ENCODE results near the gene GPA33. TPM values are rescaled to one million over a fixed set of nuclear protein-coding genes. Genes with fewer than 3 reads are reported as not detected.

The GPA33 gene
- total RNA-seq, 1 donor: not detected

DNA sequence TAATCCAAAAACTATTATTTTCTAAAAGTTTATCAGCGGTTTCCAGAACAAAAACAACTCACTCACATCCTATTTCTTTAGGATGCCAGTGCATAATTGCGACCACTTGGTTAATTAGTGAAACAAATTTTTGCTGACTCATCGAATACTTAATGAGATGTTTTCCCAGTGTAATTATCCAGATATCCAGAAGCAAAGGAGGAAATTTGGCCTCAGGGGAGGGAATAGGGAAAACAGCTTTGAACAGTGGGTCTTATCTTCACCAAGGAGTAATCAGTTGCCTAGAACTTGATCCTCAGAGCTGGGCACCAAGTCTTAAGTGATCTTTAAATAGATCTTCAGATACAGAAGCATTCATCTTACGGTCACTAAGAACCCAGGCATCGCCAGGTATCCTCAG lies 28.0 kb upstream of the GPA33 start:
- H3K4me3 ChIP-seq (ENCODE audit: low read depth, low read length): no peak overlapping the region
- DNase-seq (ENCODE audit: low read depth): no peak
- TF ChIP-seq, protein P1, sequence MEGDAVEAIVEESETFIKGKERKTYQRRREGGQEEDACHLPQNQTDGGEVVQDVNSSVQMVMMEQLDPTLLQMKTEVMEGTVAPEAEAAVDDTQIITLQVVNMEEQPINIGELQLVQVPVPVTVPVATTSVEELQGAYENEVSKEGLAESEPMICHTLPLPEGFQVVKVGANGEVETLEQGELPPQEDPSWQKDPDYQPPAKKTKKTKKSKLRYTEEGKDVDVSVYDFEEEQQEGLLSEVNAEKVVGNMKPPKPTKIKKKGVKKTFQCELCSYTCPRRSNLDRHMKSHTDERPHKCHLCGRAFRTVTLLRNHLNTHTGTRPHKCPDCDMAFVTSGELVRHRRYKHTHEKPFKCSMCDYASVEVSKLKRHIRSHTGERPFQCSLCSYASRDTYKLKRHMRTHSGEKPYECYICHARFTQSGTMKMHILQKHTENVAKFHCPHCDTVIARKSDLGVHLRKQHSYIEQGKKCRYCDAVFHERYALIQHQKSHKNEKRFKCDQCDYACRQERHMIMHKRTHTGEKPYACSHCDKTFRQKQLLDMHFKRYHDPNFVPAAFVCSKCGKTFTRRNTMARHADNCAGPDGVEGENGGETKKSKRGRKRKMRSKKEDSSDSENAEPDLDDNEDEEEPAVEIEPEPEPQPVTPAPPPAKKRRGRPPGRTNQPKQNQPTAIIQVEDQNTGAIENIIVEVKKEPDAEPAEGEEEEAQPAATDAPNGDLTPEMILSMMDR (IDR thresholded peaks at IDR 0.05; ENCODE audit: insufficient read depth, low read depth, low read length): no peak

DNA sequence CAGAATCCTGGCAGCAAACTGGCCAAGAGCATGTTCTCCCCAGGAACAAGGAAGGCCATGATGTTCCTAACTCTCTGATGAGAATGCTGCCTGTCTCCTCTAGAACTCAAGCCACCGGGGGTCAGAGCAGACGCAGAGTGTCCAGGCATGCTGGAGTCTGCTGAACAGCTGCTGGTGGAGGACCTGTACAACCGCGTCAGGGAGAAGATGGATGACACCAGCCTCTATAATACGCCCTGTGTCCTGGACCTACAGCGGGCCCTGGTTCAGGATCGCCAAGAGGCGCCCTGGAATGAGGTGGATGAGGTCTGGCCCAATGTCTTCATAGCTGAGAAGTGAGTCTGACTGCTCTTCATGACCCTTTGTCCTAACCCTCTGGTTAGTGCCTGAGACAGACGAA lies 27.0 kb upstream of the GPA33 start:
- TF ChIP-seq, protein P1 (IDR thresholded peaks at IDR 0.05; ENCODE audit: insufficient read depth, low read depth, low read length): no peak
- H3K4me3 ChIP-seq (ENCODE audit: low read depth, low read length): no peak overlapping the region
- DNase-seq (ENCODE audit: low read depth): no peak

- TF ChIP-seq, protein P1 (IDR thresholded peaks at IDR 0.05; ENCODE audit: insufficient read depth, low read depth, low read length): no peak
- DNase-seq (ENCODE audit: low read depth): no peak
- no peak overlapping the region for H3K4me3 ChIP-seq (ENCODE audit: low read depth, low read length)
Observed at GRCh38 chr1:167116174-167116573, 26.0 kb upstream of the GPA33 start.

DNA sequence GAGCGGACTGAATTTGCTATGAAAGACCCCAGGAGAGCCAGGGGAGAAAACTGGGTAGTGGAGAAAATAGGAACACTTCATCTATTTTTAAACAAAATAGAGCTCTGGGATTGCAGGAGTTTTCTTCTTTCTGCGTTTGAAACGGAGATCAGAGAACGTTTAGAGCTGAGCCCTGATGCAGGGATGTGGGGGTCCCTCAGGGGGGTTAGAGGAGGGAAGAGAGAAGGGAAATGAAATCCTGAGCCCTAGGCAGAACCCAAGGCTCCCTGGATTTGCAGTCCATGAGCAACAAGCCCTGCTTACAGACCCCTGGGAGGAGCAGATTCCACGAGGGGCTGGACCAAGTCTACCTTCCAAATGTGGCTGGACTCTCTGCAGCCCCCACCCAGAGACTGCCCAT lies 25.5 kb upstream of the GPA33 start:
- no peak overlapping the region for H3K4me3 ChIP-seq (ENCODE audit: low read depth, low read length)
- TF ChIP-seq, protein P1 (IDR thresholded peaks at IDR 0.05; ENCODE audit: insufficient read depth, low read depth, low read length): no peak
- no peak for DNase-seq (ENCODE audit: low read depth)

DNA sequence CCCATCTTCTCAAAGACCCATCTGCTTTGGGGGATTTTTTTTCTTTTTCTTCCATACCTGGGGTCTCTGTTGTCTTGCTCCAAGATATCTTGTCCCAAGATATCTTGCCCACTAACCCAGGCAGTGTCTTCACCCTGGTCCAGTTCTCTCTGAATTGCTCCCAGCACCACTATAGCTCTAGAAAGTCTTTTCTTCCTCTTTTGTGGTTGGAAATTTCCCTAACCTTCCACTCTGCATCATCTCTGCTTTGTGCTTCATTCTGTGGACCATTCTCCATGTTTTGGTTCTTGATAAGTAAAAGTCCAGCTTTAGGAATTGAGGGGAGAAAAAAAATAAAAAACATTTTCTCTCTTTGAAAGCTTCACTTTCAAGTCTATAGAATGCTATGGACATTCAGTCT lies 24.5 kb upstream of the GPA33 start:
- DNase-seq (ENCODE audit: low read depth): no peak
- TF ChIP-seq, protein P1 (IDR thresholded peaks at IDR 0.05; ENCODE audit: insufficient read depth, low read depth, low read length): no peak
- no peak overlapping the region for H3K4me3 ChIP-seq (ENCODE audit: low read depth, low read length)

DNA sequence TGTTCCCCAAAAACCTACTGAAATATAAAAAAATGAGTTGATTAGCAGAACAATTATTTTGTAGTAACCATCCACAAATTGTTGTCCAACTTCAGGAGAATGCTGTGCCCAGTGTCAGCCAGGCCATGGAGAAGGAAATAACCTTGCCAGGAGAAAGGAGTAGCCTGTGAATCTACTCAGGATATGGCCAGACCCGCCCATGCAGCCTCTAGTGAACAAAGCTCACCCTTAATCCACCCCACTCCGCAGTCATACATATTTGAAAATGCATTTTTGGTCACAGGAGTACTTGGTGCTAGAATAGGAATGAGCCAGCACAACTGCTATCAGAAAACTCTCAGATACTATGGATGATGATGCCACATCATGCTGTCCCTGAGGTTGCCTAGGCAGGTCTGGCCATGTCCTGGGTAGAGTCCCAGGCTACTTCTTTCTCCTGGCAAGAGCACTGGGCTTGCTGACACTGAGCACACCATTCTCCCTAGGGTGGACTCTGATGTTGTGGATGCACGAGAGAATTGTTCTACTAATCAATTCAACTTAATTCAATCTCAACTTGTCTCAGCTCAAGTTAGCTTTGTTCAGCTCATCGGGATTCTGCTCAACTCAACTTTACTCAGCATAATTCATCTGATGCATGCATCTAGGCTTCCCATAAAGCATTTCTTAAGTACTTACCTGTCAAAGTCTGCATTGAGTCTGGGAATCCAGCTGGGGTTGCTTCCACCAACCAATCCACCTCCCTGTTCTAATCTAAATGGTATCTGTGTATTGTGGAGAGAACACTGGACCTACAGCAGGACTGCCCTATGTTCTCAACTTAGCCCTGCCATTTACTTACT lies 21.9 kb upstream of the GPA33 start:
- H3K4me3 ChIP-seq (ENCODE audit: low read depth, low read length): no peak overlapping the region
- TF ChIP-seq, protein P1 (IDR thresholded peaks at IDR 0.05; ENCODE audit: insufficient read depth, low read depth, low read length): no peak
- no peak for DNase-seq (ENCODE audit: low read depth)

DNA sequence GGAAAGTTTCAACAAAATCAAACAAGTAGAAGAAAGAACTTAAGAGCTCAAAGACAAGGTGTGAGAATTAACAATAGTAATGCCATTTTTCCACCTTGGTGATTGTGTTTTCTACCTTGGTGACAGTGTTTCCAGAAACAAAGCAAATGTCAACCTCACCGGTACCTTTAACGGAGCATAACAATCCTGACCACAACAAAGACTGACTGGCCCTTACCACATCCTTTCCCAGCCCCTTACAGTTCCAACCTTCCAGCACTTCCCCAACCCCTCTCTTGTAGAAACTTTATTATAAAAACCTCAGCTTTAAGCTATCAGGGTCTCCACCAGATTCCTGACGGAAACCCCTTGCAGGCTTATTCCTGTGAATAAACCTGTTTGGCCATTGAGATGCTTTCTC lies 20.4 kb upstream of the GPA33 start:
- TF ChIP-seq, protein P1 (IDR thresholded peaks at IDR 0.05; ENCODE audit: insufficient read depth, low read depth, low read length): no peak
- H3K4me3 ChIP-seq (ENCODE audit: low read depth, low read length): no peak overlapping the region
- DNase-seq (ENCODE audit: low read depth): no peak

Data from fibroblast of villous mesenchyme (primary cell).